ENCODE results near the gene SLC35F1. TPM values are rescaled to one million over a fixed set of nuclear protein-coding genes. Genes with fewer than 3 reads are reported as not detected.

Gene SLC35F1
- total RNA-seq, 1 experiment from 2014 or later = 4.3 TPM

GRCh38 chr6:118309337-118310093 is 402.5 kb downstream of the SLC35F1 start:
- no peaks in the 10 kb centered on the region for H3K23me2 ChIP-seq (ENCODE audit: insufficient read length, low read depth, low read length, poor library complexity, severe bottlenecking)
- H3K4ac ChIP-seq (ENCODE audit: low read depth, low read length) = no peak overlapping the region
- H3K79me2 ChIP-seq (ENCODE audit: insufficient read depth, low read length) = no peaks in the 10 kb centered on the region
- no peaks in the 10 kb centered on the region for H3K27me3 ChIP-seq (ENCODE audit: insufficient read depth, low read length)
- Mint-ChIP-seq H3K27ac (no peak overlapping the region), H3K27me3 (ENCODE audit: low read depth) (no peaks in the 10 kb centered on the region), H3K4me3 (no peak overlapping the region), H3K36me3 (ENCODE audit: insufficient read depth in 1 of 3, low read depth in 3 of 3) (peaks cover 0 to 5% (median 0%) of the 10 kb centered on the region in 3 experiments; a peak in 2 of 7 replicates), H3K4me1 (peaks cover 19 to 22% of the 10 kb centered on the region in 2 experiments), H3K9me3 (peaks cover 0 to 3% of the 10 kb centered on the region in 2 experiments; a peak in 1 of 5 replicates)
- no peak overlapping the region for H3K27ac ChIP-seq (ENCODE audit: insufficient read length, low read depth, low read length)
- no peak overlapping the region for H3K56ac ChIP-seq (ENCODE audit: insufficient read length, low read depth, low read length)
- peaks cover 2% of the 10 kb centered on the region; the same call in 1 of the 2 replicates for H3K4me1 ChIP-seq (ENCODE audit: insufficient read depth, low read length)
- no peak overlapping the region for H3K18ac ChIP-seq (ENCODE audit: insufficient read length, low read depth, low read length)
- no peak overlapping the region for H2BK12ac ChIP-seq (ENCODE audit: insufficient read length, low read depth, low read length)
- no peak overlapping the region for H2BK20ac ChIP-seq (ENCODE audit: low read depth, low read length, poor library complexity, severe bottlenecking)
- H3K23ac ChIP-seq (ENCODE audit: insufficient read length, low read depth, low read length) = no peak overlapping the region
- H2BK15ac ChIP-seq (ENCODE audit: low read depth, low read length) = no peak overlapping the region
- no peak for DNase-seq
- H3K9ac ChIP-seq (ENCODE audit: extremely low read depth, insufficient read length, low read length) = no peak overlapping the region
- TF ChIP-seq CTCF (conservative IDR thresholded peaks at IDR 0.05) = no peak
- no peaks in the 10 kb centered on the region for H4K20me1 ChIP-seq (ENCODE audit: control insufficient read depth, insufficient read depth, insufficient read length)
- H2AK5ac ChIP-seq (ENCODE audit: insufficient read length, low read length) = no peak overlapping the region
- no peak overlapping the region for H4K8ac ChIP-seq (replicated peaks; ENCODE audit: insufficient read length, low read depth, low read length)
- H3K14ac ChIP-seq (ENCODE audit: insufficient read depth, low read length) = no peak overlapping the region
- H4K5ac ChIP-seq (ENCODE audit: insufficient read length, low read depth, low read length) = no peak overlapping the region
- no peaks in the 10 kb centered on the region for H3K79me1 ChIP-seq (ENCODE audit: insufficient read depth, low read depth, low read length, poor library complexity, severe bottlenecking)
- H2BK5ac ChIP-seq (ENCODE audit: insufficient read length, low read length) = no peak overlapping the region
- H2BK120ac ChIP-seq (ENCODE audit: low read depth, low read length, poor library complexity, severe bottlenecking) = no peak overlapping the region
- no peak overlapping the region for H3T11ph ChIP-seq (ENCODE audit: low read length)
- no peak overlapping the region for H3K4me2 ChIP-seq (ENCODE audit: insufficient read depth, insufficient read length, low read length)
- H2AFZ ChIP-seq (ENCODE audit: low read length) = no peak overlapping the region
- H3K9me3 ChIP-seq (ENCODE audit: control insufficient read depth, low read depth, low read length) = no peaks in the 10 kb centered on the region
- no CpG with 5 or more reads among the region's 2 CpGs for WGBS (ENCODE audit: extremely low coverage, insufficient read length, low lambda C conversion rate)
- no peak overlapping the region for H4K91ac ChIP-seq (ENCODE audit: insufficient read length, low read depth, low read length)
